Measurements from ENCODE around the gene MED23. TPM values are rescaled to one million over a fixed set of nuclear protein-coding genes. Genes with fewer than 3 reads are reported as not detected.

Gene MED23
- total RNA-seq, 1 donor from 2014 or later = 38.8 TPM

DNA sequence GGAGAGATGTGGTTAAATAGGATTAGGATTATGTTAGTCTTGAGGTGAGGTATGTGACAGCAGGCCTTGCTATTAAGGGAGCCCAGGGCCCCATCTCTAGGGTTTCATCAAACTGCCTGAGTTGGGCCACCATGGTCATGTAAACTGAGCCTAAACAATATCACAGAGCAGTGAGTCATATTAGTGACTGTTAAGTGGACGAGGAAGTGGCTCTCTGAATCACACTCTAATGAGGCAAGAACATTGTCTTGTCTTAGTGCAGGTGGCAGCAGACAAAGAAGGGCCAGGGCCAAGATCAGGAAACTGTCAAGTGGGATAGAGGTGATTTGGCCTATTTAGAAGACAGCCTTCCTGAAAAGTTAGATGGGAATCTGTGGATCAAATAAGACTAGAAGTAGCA, 32.2 kb upstream of the MED23 start:
- H3K27me3 Mint-ChIP-seq (ENCODE audit: unreplicated experiment) = no peaks in the 10 kb centered on the region
- TF ChIP-seq, protein P1, sequence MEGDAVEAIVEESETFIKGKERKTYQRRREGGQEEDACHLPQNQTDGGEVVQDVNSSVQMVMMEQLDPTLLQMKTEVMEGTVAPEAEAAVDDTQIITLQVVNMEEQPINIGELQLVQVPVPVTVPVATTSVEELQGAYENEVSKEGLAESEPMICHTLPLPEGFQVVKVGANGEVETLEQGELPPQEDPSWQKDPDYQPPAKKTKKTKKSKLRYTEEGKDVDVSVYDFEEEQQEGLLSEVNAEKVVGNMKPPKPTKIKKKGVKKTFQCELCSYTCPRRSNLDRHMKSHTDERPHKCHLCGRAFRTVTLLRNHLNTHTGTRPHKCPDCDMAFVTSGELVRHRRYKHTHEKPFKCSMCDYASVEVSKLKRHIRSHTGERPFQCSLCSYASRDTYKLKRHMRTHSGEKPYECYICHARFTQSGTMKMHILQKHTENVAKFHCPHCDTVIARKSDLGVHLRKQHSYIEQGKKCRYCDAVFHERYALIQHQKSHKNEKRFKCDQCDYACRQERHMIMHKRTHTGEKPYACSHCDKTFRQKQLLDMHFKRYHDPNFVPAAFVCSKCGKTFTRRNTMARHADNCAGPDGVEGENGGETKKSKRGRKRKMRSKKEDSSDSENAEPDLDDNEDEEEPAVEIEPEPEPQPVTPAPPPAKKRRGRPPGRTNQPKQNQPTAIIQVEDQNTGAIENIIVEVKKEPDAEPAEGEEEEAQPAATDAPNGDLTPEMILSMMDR (IDR thresholded peaks at IDR 0.05; ENCODE audit: partially characterized antibody, unreplicated experiment) = no peak
- H3K36me3 Mint-ChIP-seq (ENCODE audit: unreplicated experiment) = no peaks in the 10 kb centered on the region
- H3K27ac Mint-ChIP-seq (ENCODE audit: unreplicated experiment) = no peak overlapping the region
- no peaks in the 10 kb centered on the region for H3K4me1 Mint-ChIP-seq (ENCODE audit: low read depth, unreplicated experiment)
- DNase-seq = no peak
- no peak overlapping the region for H3K4me3 Mint-ChIP-seq (ENCODE audit: unreplicated experiment)
- no peaks in the 10 kb centered on the region for H3K9me3 Mint-ChIP-seq (ENCODE audit: unreplicated experiment)

- no peaks in the 10 kb centered on the region for H3K27me3 Mint-ChIP-seq (ENCODE audit: unreplicated experiment)
- no peaks in the 10 kb centered on the region for H3K36me3 Mint-ChIP-seq (ENCODE audit: unreplicated experiment)
- TF ChIP-seq, protein P1 (IDR thresholded peaks at IDR 0.05; ENCODE audit: partially characterized antibody, unreplicated experiment) = no peak
- no peak overlapping the region for H3K4me3 Mint-ChIP-seq (ENCODE audit: unreplicated experiment)
- H3K9me3 Mint-ChIP-seq (ENCODE audit: unreplicated experiment) = no peaks in the 10 kb centered on the region
- DNase-seq = no peak
- no peaks in the 10 kb centered on the region for H3K4me1 Mint-ChIP-seq (ENCODE audit: low read depth, unreplicated experiment)
- no peak overlapping the region for H3K27ac Mint-ChIP-seq (ENCODE audit: unreplicated experiment)
Measured at GRCh38 chr6:131658287-131658686, 30.2 kb upstream of the MED23 start.

DNA sequence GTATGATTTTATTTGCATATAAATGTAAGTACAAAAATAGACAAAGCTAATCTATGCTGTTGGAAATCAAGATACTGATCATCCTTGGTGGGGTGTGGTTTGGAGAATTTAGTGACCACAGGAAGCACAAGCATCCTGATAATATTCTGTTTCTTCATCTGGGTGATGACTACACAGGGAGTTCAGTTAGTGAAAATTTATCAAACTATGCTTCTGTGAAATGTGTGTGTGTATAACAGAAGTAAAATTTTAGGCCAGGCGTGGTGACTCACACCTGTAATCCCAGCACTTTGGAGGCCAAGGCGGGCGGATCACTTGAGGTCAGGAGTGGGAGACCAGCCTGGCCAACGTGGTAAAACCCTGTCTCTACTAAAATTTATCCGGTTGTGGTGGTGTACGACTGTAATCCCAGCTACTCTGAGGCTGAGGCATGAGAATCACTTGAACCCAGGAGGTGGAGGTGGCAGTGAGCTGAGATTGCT, 29.6 kb upstream of the MED23 start:
- Mint-ChIP-seq H3K27ac (ENCODE audit: unreplicated experiment) (no peak overlapping the region), H3K4me3 (ENCODE audit: unreplicated experiment) (no peak overlapping the region), H3K27me3 (ENCODE audit: unreplicated experiment) (no peaks in the 10 kb centered on the region), H3K4me1 (ENCODE audit: low read depth, unreplicated experiment) (no peaks in the 10 kb centered on the region), H3K9me3 (ENCODE audit: unreplicated experiment) (no peaks in the 10 kb centered on the region), H3K36me3 (ENCODE audit: unreplicated experiment) (no peaks in the 10 kb centered on the region)
- TF ChIP-seq, protein P1 (IDR thresholded peaks at IDR 0.05; ENCODE audit: partially characterized antibody, unreplicated experiment) = no peak
- DNase-seq = no peak

DNA sequence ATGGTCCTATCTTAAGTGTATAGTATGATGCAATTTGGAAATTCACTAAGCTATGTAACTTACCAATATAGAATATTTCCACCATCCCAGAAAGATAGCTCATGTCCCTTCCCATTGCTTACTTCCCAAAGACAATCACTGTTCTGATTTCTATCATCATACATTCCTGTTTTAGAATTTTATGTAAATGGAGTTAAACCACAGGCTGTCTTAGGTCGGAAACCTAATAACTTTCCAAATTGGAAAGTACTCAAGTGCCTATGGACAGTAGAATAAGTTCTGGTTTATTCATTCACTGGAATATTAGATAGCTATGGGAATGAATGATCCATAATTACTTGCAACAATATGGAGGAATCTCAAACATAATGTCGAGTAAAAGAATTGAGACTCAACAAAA, 29.2 kb upstream of the MED23 start:
- H3K27me3 Mint-ChIP-seq (ENCODE audit: unreplicated experiment) = no peaks in the 10 kb centered on the region
- H3K4me1 Mint-ChIP-seq (ENCODE audit: low read depth, unreplicated experiment) = no peaks in the 10 kb centered on the region
- no peaks in the 10 kb centered on the region for H3K9me3 Mint-ChIP-seq (ENCODE audit: unreplicated experiment)
- H3K27ac Mint-ChIP-seq (ENCODE audit: unreplicated experiment) = no peak overlapping the region
- no peaks in the 10 kb centered on the region for H3K36me3 Mint-ChIP-seq (ENCODE audit: unreplicated experiment)
- TF ChIP-seq, protein P1 (IDR thresholded peaks at IDR 0.05; ENCODE audit: partially characterized antibody, unreplicated experiment) = no peak
- no peak for DNase-seq
- no peak overlapping the region for H3K4me3 Mint-ChIP-seq (ENCODE audit: unreplicated experiment)

GRCh38 chr6:131656667-131657066, 28.6 kb upstream of the MED23 start:
- no peaks in the 10 kb centered on the region for H3K36me3 Mint-ChIP-seq (ENCODE audit: unreplicated experiment)
- DNase-seq = no peak
- H3K27ac Mint-ChIP-seq (ENCODE audit: unreplicated experiment) = no peak overlapping the region
- no peak overlapping the region for H3K4me3 Mint-ChIP-seq (ENCODE audit: unreplicated experiment)
- TF ChIP-seq, protein P1 (IDR thresholded peaks at IDR 0.05; ENCODE audit: partially characterized antibody, unreplicated experiment) = no peak
- H3K9me3 Mint-ChIP-seq (ENCODE audit: unreplicated experiment) = no peaks in the 10 kb centered on the region
- H3K4me1 Mint-ChIP-seq (ENCODE audit: low read depth, unreplicated experiment) = no peaks in the 10 kb centered on the region
- no peaks in the 10 kb centered on the region for H3K27me3 Mint-ChIP-seq (ENCODE audit: unreplicated experiment)

All from glutamatergic neuron (in vitro differentiated cells).